ENCODE results near the gene PORCN. TPM values are rescaled to one million over a fixed set of nuclear protein-coding genes. Genes with fewer than 3 reads are reported as not detected.

The PORCN gene
- total RNA-seq, 2 donors from 2014 or later = 15.0 to 19.1 TPM

GRCh38 chrX:48465336-48465933 is 43.4 kb upstream of the PORCN start:
- no peaks in the 10 kb centered on the region for H3K27me3 ChIP-seq (replicated peaks; ENCODE audit: insufficient read depth)
- TF ChIP-seq CTCF (IDR thresholded peaks at IDR 0.05) = no peak
- no peak overlapping the region for H3K4me3 ChIP-seq
- no peaks in the 10 kb centered on the region for H3K4me1 ChIP-seq (ENCODE audit: control insufficient read depth in 1 of 2, low read depth in 2 of 2)
- DNase-seq (ENCODE audit: low spot score) (no peak), ATAC-seq (ENCODE audit: insufficient number of reproducible peaks, low FRiP score, low read depth) (no peak)
- H3K9me3 ChIP-seq = no peaks in the 10 kb centered on the region
- H3K27ac ChIP-seq = no peak overlapping the region
- no peaks in the 10 kb centered on the region for H3K36me3 ChIP-seq

GRCh38 chrX:48466696-48467095 is 42.1 kb upstream of the PORCN start:
- H3K4me3 ChIP-seq = no peak overlapping the region
- no peaks in the 10 kb centered on the region for H3K4me1 ChIP-seq (ENCODE audit: control insufficient read depth in 1 of 2, low read depth in 2 of 2)
- H3K36me3 ChIP-seq = no peaks in the 10 kb centered on the region
- H3K9me3 ChIP-seq = no peaks in the 10 kb centered on the region
- H3K27me3 ChIP-seq (replicated peaks; ENCODE audit: insufficient read depth) = no peaks in the 10 kb centered on the region
- TF ChIP-seq CTCF (IDR thresholded peaks at IDR 0.05) = no peak
- ATAC-seq (ENCODE audit: insufficient number of reproducible peaks, low FRiP score, low read depth) (no peak), DNase-seq (ENCODE audit: low spot score) (no peak)
- H3K27ac ChIP-seq = no peak overlapping the region

- DNase-seq (ENCODE audit: low spot score) = no peak
- peak overlapping the region; percentile 67 for H3K4me3 ChIP-seq
- ATAC-seq (ENCODE audit: insufficient number of reproducible peaks, low FRiP score, low read depth) = no peak
- H3K27me3 ChIP-seq (replicated peaks; ENCODE audit: insufficient read depth) = no peaks in the 10 kb centered on the region
- H3K36me3 ChIP-seq = no peaks in the 10 kb centered on the region
- H3K27ac ChIP-seq = no peak overlapping the region
- H3K4me1 ChIP-seq (ENCODE audit: control insufficient read depth in 1 of 2, low read depth in 2 of 2) = no peaks in the 10 kb centered on the region
- TF ChIP-seq CTCF (IDR thresholded peaks at IDR 0.05) = no peak
- no peaks in the 10 kb centered on the region for H3K9me3 ChIP-seq
Measured at GRCh38 chrX:48467281-48467761, 41.5 kb upstream of the PORCN start.

GRCh38 chrX:48468247-48468671 is 40.5 kb upstream of the PORCN start:
- ATAC-seq (ENCODE audit: insufficient number of reproducible peaks, low FRiP score, low read depth) (no peak), DNase-seq (ENCODE audit: low spot score) (no peak)
- no peaks in the 10 kb centered on the region for H3K9me3 ChIP-seq
- H3K27ac ChIP-seq = no peak overlapping the region
- TF ChIP-seq CTCF (IDR thresholded peaks at IDR 0.05) = no peak
- peak overlapping the region; percentile 67 for H3K4me3 ChIP-seq
- H3K4me1 ChIP-seq (ENCODE audit: control insufficient read depth in 1 of 2, low read depth in 2 of 2) = no peaks in the 10 kb centered on the region
- no peaks in the 10 kb centered on the region for H3K27me3 ChIP-seq (replicated peaks; ENCODE audit: insufficient read depth)
- H3K36me3 ChIP-seq = no peaks in the 10 kb centered on the region

DNA sequence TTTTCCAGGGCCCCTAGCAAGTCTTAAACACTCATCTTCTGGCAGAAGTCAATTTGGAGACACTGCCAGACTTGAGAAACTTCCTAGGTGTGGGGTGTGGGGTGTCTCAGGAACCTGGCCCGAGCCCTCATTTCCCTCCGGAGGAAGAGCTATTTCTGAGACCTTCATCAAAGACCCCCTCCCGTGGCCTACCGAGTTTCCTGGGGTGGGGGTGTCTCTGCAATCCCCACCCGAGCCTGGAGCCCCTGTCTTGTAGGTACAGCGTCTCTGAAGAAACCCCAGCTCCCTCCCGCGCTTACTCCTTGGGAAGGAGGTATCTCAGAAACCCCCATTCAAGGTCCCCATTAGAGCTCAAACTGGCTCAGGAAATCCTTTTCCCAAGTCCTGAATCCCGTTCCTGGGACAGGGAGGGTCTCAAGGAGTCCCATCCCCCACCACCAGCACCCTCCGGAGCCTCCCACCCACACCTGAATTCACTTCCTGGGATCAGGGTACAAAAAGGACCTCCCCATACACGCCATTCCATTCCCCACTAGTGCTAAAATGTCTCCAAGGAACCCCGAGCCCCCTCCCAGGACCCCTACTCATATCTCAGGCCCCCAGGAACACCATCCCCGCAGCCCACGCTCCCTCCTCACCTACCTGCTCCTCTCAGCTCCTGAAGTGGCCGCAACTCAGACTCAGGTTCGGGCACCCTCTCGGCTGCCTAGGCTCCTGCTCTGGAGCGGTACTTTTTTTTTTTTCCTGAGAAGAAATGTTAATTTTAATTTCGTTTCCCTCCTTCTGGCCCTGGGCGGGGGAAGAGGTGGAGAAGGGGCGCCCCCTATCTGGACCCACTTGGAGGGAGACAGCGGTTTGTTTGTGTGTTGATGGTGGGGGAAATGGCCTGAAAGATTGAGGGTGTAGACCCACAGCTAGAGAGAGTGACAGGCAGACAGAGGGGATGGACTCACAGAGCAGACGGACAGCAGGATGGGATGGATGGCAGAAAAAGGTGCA is 39.8 kb upstream of the PORCN start:
- no peak for TF ChIP-seq CTCF (IDR thresholded peaks at IDR 0.05)
- Histone ChIP-seq H3K36me3 (no peaks in the 10 kb centered on the region), H3K27me3 (replicated peaks; ENCODE audit: insufficient read depth) (no peaks in the 10 kb centered on the region), H3K27ac (no peak overlapping the region), H3K4me3 (peak overlapping the region; percentile 67), H3K9me3 (no peaks in the 10 kb centered on the region), H3K4me1 (ENCODE audit: control insufficient read depth in 1 of 2, low read depth in 2 of 2) (no peaks in the 10 kb centered on the region)
- no peak for DNase-seq (ENCODE audit: low spot score)
- no peak for ATAC-seq (ENCODE audit: insufficient number of reproducible peaks, low FRiP score, low read depth)

Data from thoracic aorta (tissue), 2 donors.